Testis (tissue), 2 donors: ENCODE measurements around the gene DENND1C.

Experiments
- POLR2A ChIP-seq: fragments of 450-650 bp; IDR thresholded peaks from one replicate; pipeline ENCODE4 v1.6.1; 2017; ENCODE audit warnings: antibody characterized with exemption, mild to moderate bottlenecking, moderate library complexity
- TF ChIP-seq, protein P1 (sequence below), 3 experiments: fragments of 450-650 bp in 2 of 3; fragments of 200-600 bp in 1 of 3; sonication (generic) in 1 of 3; IDR thresholded peaks; one replicate each; pipeline ENCODE4 v1.5.1; 2016 to 2019; ENCODE audit warnings: antibody characterized with exemption in 3 of 3, mild to moderate bottlenecking in 2 of 3, moderate library complexity in 1 of 3

DNA sequence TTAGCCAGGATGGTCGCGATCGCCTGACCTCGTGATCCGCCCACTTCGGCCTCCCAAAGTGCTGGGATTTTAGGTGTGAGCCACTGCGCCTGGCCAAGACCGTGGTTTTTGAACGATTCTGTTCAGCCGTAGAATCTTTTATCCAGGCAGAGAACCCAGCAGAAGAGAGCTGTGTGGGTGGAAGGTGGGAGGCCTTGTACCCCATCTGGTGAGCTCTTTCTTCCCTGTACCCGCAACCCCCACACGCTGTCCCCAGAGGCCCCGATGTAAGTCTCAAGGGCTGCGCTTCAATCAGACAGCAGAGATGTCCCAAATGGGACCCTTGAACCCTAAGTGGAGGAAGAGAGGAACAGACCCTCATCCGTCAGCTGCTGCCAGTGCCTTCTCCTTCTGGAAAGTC, 25.7 kb downstream of the DENND1C start:
- TF ChIP-seq, protein P1, sequence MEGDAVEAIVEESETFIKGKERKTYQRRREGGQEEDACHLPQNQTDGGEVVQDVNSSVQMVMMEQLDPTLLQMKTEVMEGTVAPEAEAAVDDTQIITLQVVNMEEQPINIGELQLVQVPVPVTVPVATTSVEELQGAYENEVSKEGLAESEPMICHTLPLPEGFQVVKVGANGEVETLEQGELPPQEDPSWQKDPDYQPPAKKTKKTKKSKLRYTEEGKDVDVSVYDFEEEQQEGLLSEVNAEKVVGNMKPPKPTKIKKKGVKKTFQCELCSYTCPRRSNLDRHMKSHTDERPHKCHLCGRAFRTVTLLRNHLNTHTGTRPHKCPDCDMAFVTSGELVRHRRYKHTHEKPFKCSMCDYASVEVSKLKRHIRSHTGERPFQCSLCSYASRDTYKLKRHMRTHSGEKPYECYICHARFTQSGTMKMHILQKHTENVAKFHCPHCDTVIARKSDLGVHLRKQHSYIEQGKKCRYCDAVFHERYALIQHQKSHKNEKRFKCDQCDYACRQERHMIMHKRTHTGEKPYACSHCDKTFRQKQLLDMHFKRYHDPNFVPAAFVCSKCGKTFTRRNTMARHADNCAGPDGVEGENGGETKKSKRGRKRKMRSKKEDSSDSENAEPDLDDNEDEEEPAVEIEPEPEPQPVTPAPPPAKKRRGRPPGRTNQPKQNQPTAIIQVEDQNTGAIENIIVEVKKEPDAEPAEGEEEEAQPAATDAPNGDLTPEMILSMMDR (IDR thresholded peaks at IDR 0.05) = no peak
- TF ChIP-seq POLR2A = no peak
